Activated CD8-positive, alpha-beta T cell treated with anti-CD3 and anti-CD28 coated beads for 36 hours (primary cell): ENCODE results near the gene SCML1. TPM values are rescaled to one million over a fixed set of nuclear protein-coding genes. Genes with fewer than 3 reads are reported as not detected.

Experiments
- ATAC-seq: fragments of 200-7000 bp; cut with Tn5 transposase; one replicate; pipeline ENCODE4 v1.10.0; 2021; ENCODE audit warnings: mild to moderate bottlenecking, moderate library complexity
- CTCF ChIA-PET: fragments of 350-600 bp; sonication (Branson Sonifier 250); formaldehyde crosslinking; loops from one replicate; lab custom pipeline; 2021; ENCODE audit warnings: antibody characterized with exemption; lab: Charles Lee
- POLR2A ChIA-PET: fragments of 350-600 bp; sonication (Branson Sonifier 250); formaldehyde crosslinking; loops from one replicate; lab custom pipeline; 2021; ENCODE audit warnings: antibody characterized with exemption; lab: Charles Lee
- DNase-seq: peaks from one replicate; pipeline ENCODE4 v3.0.0-alpha.2; 2020
- H3K27ac Mint-ChIP-seq: one replicate; pipeline ENCODE4 v1.8.0; 2021; ENCODE audit warnings: mild to moderate bottlenecking, mixed read lengths
- H3K27me3 Mint-ChIP-seq: one replicate; pipeline ENCODE4 v1.8.0; 2021; ENCODE audit warnings: mixed read lengths
- H3K36me3 Mint-ChIP-seq: one replicate; pipeline ENCODE4 v1.8.0; 2021; ENCODE audit warnings: low read depth, mixed read lengths
- H3K4me1 Mint-ChIP-seq: one replicate; pipeline ENCODE4 v1.8.0; 2021; ENCODE audit warnings: low read depth, mixed read lengths
- H3K4me3 Mint-ChIP-seq: one replicate; pipeline ENCODE4 v1.8.0; 2021; ENCODE audit warnings: mild to moderate bottlenecking, moderate library complexity, mixed read lengths
- H3K9me3 Mint-ChIP-seq: one replicate; pipeline ENCODE4 v1.8.0; 2021; ENCODE audit warnings: mixed read lengths
- CTCF ChIP-seq: fragments of 200-600 bp; IDR thresholded peaks from one replicate; pipeline ENCODE4 v1.8.0; 2022; ENCODE audit warnings: antibody characterized with exemption, mild to moderate bottlenecking
- intact Hi-C: fragments of 100-400 bp; cut with micrococcal nuclease; formaldehyde crosslinking; loops from one replicate; pipeline ENCODE4 v1.10.0; 2022
- total RNA-seq, 2 experiments: library from RNA; stranded (reverse); gene quantifications; one replicate each; pipeline ENCODE4 v1.2.3, GENCODE V29; 2021

The SCML1 gene
- total RNA-seq, 2 experiments from 2014 or later: 4.1 to 4.6 TPM

GRCh38 chrX:17787557-17787956 lies 50.3 kb downstream of the SCML1 start:
- ATAC-seq (no peak), DNase-seq (no peak)
- H3K4me3 Mint-ChIP-seq: no peak overlapping the region
- H3K9me3 Mint-ChIP-seq: no peaks in the 10 kb centered on the region
- peaks cover 7% of the 10 kb centered on the region for H3K4me1 Mint-ChIP-seq
- no peak overlapping the region for H3K27ac Mint-ChIP-seq
- TF ChIP-seq CTCF: no peak
- H3K27me3 Mint-ChIP-seq: no peaks in the 10 kb centered on the region
- intact Hi-C loops: no loop called here
- ChIA-PET CTCF (interaction anchor here (1.3 to 1.9 kb wide), 5 partner anchors 9 to 520 kb away, joined by 3 to 5 read pairs (median 3); no protein-coding TSS in a partner anchor), POLR2A (no interaction called here)
- no peaks in the 10 kb centered on the region for H3K36me3 Mint-ChIP-seq

GRCh38 chrX:17788439-17788838 lies 51.1 kb downstream of the SCML1 start:
- intact Hi-C loops: no loop called here
- Mint-ChIP-seq H3K27ac (no peak overlapping the region), H3K27me3 (no peaks in the 10 kb centered on the region), H3K36me3 (no peaks in the 10 kb centered on the region), H3K4me1 (peaks cover 7% of the 10 kb centered on the region), H3K9me3 (no peaks in the 10 kb centered on the region), H3K4me3 (no peak overlapping the region)
- peak; percentile 66 for TF ChIP-seq CTCF
- DNase-seq (peak; percentile 37), ATAC-seq (peak; percentile 55)
- ChIA-PET CTCF (interaction anchor here (0.7 to 1.9 kb wide), 6 partner anchors 8 to 519 kb away, joined by 3 to 5 read pairs (median 3); no protein-coding TSS in a partner anchor), POLR2A (no interaction called here)

GRCh38 chrX:17788956-17789562 lies 51.8 kb downstream of the SCML1 start:
- DNase-seq: no peak
- Mint-ChIP-seq H3K27me3 (no peaks in the 10 kb centered on the region), H3K36me3 (no peaks in the 10 kb centered on the region), H3K4me1 (peaks cover 7% of the 10 kb centered on the region), H3K9me3 (no peaks in the 10 kb centered on the region), H3K27ac (no peak overlapping the region), H3K4me3 (no peak overlapping the region)
- TF ChIP-seq CTCF: no peak
- no peak for ATAC-seq
- ChIA-PET CTCF (interaction anchor here (0.5 to 1.9 kb wide), 6 partner anchors 11 to 518 kb away, joined by 3 to 5 read pairs (median 3); no protein-coding TSS in a partner anchor), POLR2A (no interaction called here)
- intact Hi-C loops: no loop called here

GRCh38 chrX:17792826-17793225 lies 55.5 kb downstream of the SCML1 start:
- CTCF ChIA-PET: no interaction called here
- ATAC-seq (no peak), DNase-seq (no peak)
- H3K27ac Mint-ChIP-seq: no peak overlapping the region
- no peaks in the 10 kb centered on the region for H3K9me3 Mint-ChIP-seq
- intact Hi-C loops: no loop called here
- TF ChIP-seq CTCF: no peak
- H3K27me3 Mint-ChIP-seq: no peaks in the 10 kb centered on the region
- no peak overlapping the region for H3K4me3 Mint-ChIP-seq
- peaks cover 7% of the 10 kb centered on the region for H3K4me1 Mint-ChIP-seq
- POLR2A ChIA-PET: no interaction called here
- no peaks in the 10 kb centered on the region for H3K36me3 Mint-ChIP-seq

GRCh38 chrX:17798921-17799320 lies 61.6 kb downstream of the SCML1 start:
- no peak overlapping the region for H3K27ac Mint-ChIP-seq
- DNase-seq (no peak), ATAC-seq (no peak)
- no peak for TF ChIP-seq CTCF
- H3K4me1 Mint-ChIP-seq: peaks cover 4% of the 10 kb centered on the region
- ChIA-PET POLR2A (no interaction called here), CTCF (no interaction called here)
- no peak overlapping the region for H3K4me3 Mint-ChIP-seq
- no peaks in the 10 kb centered on the region for H3K9me3 Mint-ChIP-seq
- intact Hi-C loops: no loop called here
- no peaks in the 10 kb centered on the region for H3K27me3 Mint-ChIP-seq
- H3K36me3 Mint-ChIP-seq: no peaks in the 10 kb centered on the region
